Fibroblast of lung (primary cell): Measurements from ENCODE around the gene TPPP3. TPM values are rescaled to one million over a fixed set of nuclear protein-coding genes. Genes with fewer than 3 reads are reported as not detected.

ENCODE experiments used
- DNase-seq, 2 donors: peaks; one replicate each; pipeline versions ENCODE4 v3.0.0 to v3.0.0-alpha.2; 2010; ENCODE audit warnings: low read depth in 2 of 2
- H2AFZ ChIP-seq: 2 replicates; pipeline ENCODE4 v1.5.1; 2012; ENCODE audit warnings: low read length, control low read depth, inconsistent platforms
- H3K27ac ChIP-seq: 2 replicates; pipeline ENCODE4 v1.5.1; 2011; ENCODE audit warnings: low read length, control low read depth; ENCODE audit not compliant: insufficient read depth
- H3K27me3 ChIP-seq: 2 replicates; pipeline ENCODE4 v1.5.1; 2011; ENCODE audit warnings: mild to moderate bottlenecking, low read length; ENCODE audit not compliant: control insufficient read depth, insufficient read depth
- H3K36me3 ChIP-seq: 2 replicates; pipeline ENCODE4 v1.5.1; 2011; ENCODE audit warnings: low read length; ENCODE audit not compliant: control insufficient read depth, insufficient read depth
- H3K4me1 ChIP-seq: 2 replicates; pipeline ENCODE4 v1.5.1; 2011; ENCODE audit warnings: low read length; ENCODE audit not compliant: control insufficient read depth, insufficient read depth; ENCODE audit errors: extremely low read depth
- H3K4me2 ChIP-seq: 2 replicates; pipeline ENCODE4 v1.5.1; 2011; ENCODE audit warnings: low read length, control low read depth; ENCODE audit not compliant: insufficient read depth; ENCODE audit errors: extremely low read depth
- H3K4me3 ChIP-seq, 4 experiments: fragments of 200-600 bp in 1 of 4; sonication (generic) in 1 of 4; replicated peaks in 1 of 4; 2 replicates each; pipeline ENCODE4 v1.5.1; 2011 to 2016; ENCODE audit warnings: low read length in 4 of 4, low read depth in 3 of 4, mild to moderate bottlenecking in 3 of 4, control low read depth in 2 of 4, inconsistent platforms in 1 of 4, mixed read lengths in 1 of 4; ENCODE audit not compliant: insufficient read depth in 1 of 4; ENCODE audit errors: control extremely low read depth in 1 of 4
- H3K79me2 ChIP-seq: 2 replicates; pipeline ENCODE4 v1.5.1; 2012; ENCODE audit warnings: mild to moderate bottlenecking, low read length, inconsistent platforms; ENCODE audit not compliant: control insufficient read depth, insufficient read depth
- H3K9ac ChIP-seq: 2 replicates; pipeline ENCODE4 v1.5.1; 2011; ENCODE audit warnings: mild to moderate bottlenecking, low read length, control low read depth; ENCODE audit not compliant: insufficient read depth
- H3K9me3 ChIP-seq: 2 replicates; pipeline ENCODE4 v1.5.1; 2012; ENCODE audit warnings: low read depth, low read length; ENCODE audit not compliant: control insufficient read depth, insufficient read depth
- H4K20me1 ChIP-seq: 2 replicates; pipeline ENCODE4 v1.5.1; 2011; ENCODE audit warnings: low read length; ENCODE audit not compliant: control insufficient read depth, insufficient read depth; ENCODE audit errors: extremely low read depth
- EZH2 ChIP-seq: IDR thresholded peaks from 2 replicates; pipeline ENCODE4 v1.5.1; 2012; ENCODE audit warnings: low read length, control low read depth, mild to moderate bottlenecking; ENCODE audit errors: missing control alignments
- polyA plus RNA-seq, 2 donors: library from polyadenylated mRNA; depleted of rRNA in 1 of 2; stranded (reverse) in 1 of 2; unstranded in 1 of 2; fragments of >200 nt; gene quantifications; 2 replicates each; pipeline ENCODE4 v1.2.1, GENCODE V29; 2011 to 2012; ENCODE audit warnings: missing spikeins in 1 of 2
- total RNA-seq: library from RNA; depleted of rRNA; stranded (reverse); fragments of >200 nt; gene quantifications from 2 replicates; pipeline ENCODE4 v1.2.1, GENCODE V29; 2014
- TF ChIP-seq, protein P1 (sequence below), 2 donors: IDR thresholded peaks in 1 of 2; conservative IDR thresholded peaks in 1 of 2; 1 replicate in 1 of 2; 2 replicates in 1 of 2; pipeline ENCODE4 v1.5.1; 2011 to 2012; ENCODE audit warnings: low read length in 2 of 2, control low read depth in 1 of 2, inconsistent platforms in 1 of 2, low read depth in 1 of 2, mild to moderate bottlenecking in 1 of 2

Gene TPPP3
- total and polyA plus RNA-seq, 2 donors (not counting 1 experiment from before 2014, with no cell fraction given): 2.9 to 3.8 TPM

DNA sequence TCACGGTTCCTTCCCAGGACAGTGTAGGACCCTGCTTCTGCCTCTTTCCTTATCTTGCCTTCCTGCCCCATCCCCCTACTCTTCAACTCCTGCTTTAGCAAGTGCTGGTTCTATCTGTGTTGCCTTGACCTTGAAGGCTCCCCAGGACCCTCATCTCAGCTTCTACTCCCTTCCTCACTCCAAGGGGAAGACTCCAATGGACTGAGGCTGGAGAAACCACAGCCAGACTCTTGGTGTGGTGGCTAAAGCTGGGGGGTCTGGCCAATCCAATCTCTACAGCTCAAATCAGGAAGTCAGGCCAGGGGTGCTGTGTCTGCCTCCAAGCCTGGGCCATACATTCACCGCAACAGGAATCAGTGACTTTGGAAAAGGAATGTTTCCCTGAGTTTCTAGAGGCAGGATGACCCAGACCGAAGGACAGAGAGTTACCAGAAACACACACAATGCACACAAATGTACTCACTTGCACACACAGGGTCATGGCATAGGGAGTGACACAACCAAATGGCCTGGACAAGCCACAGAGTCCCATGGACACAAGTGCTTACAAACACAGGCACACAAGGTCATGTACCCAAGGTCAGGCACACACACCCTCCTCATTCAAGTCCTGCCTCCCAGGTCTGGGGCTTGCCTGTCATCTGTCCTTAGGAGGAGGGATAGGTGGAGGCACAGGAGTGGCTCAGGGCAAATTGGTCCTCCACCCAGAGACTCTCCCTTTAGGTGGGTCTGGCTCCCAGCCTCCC is 35.9 kb upstream of the TPPP3 start:
- Histone ChIP-seq H3K27me3 (peaks cover 33% of the 10 kb centered on the region), H3K79me2 (no peaks in the 10 kb centered on the region), H3K27ac (no peak overlapping the region), H4K20me1 (no peaks in the 10 kb centered on the region), H3K4me1 (peaks cover 5% of the 10 kb centered on the region), H3K36me3 (no peaks in the 10 kb centered on the region), H2AFZ (no peak overlapping the region), H3K9me3 (no peaks in the 10 kb centered on the region), H3K4me3 (no peak overlapping the region), H3K4me2 (no peak overlapping the region), H3K9ac (no peak overlapping the region)
- TF ChIP-seq, protein P1, sequence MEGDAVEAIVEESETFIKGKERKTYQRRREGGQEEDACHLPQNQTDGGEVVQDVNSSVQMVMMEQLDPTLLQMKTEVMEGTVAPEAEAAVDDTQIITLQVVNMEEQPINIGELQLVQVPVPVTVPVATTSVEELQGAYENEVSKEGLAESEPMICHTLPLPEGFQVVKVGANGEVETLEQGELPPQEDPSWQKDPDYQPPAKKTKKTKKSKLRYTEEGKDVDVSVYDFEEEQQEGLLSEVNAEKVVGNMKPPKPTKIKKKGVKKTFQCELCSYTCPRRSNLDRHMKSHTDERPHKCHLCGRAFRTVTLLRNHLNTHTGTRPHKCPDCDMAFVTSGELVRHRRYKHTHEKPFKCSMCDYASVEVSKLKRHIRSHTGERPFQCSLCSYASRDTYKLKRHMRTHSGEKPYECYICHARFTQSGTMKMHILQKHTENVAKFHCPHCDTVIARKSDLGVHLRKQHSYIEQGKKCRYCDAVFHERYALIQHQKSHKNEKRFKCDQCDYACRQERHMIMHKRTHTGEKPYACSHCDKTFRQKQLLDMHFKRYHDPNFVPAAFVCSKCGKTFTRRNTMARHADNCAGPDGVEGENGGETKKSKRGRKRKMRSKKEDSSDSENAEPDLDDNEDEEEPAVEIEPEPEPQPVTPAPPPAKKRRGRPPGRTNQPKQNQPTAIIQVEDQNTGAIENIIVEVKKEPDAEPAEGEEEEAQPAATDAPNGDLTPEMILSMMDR (conservative IDR thresholded peaks at IDR 0.05 in 1 of 2, IDR thresholded peaks at IDR 0.05 in 1 of 2; ENCODE audit: low read depth in 1 of 2, low read length in 2 of 2): no peak
- TF ChIP-seq EZH2: no peak
- no peak for DNase-seq

GRCh38 chr16:67428146-67428731 is 34.9 kb upstream of the TPPP3 start:
- H3K36me3 ChIP-seq: no peaks in the 10 kb centered on the region
- H3K9ac ChIP-seq: no peak overlapping the region
- no peak overlapping the region for H2AFZ ChIP-seq
- DNase-seq: peak; percentile 27 to 60
- TF ChIP-seq, protein P1 (conservative IDR thresholded peaks at IDR 0.05 in 1 of 2, IDR thresholded peaks at IDR 0.05 in 1 of 2; ENCODE audit: low read depth in 1 of 2, low read length in 2 of 2): peak; percentile 93 to 94
- TF ChIP-seq EZH2: no peak
- H4K20me1 ChIP-seq: no peaks in the 10 kb centered on the region
- peaks cover 5% of the 10 kb centered on the region for H3K4me1 ChIP-seq
- H3K27ac ChIP-seq: no peak overlapping the region
- no peaks in the 10 kb centered on the region for H3K79me2 ChIP-seq
- H3K4me3 ChIP-seq: no peak overlapping the region
- H3K27me3 ChIP-seq: peaks cover 34% of the 10 kb centered on the region
- no peaks in the 10 kb centered on the region for H3K9me3 ChIP-seq
- H3K4me2 ChIP-seq: no peak overlapping the region

DNA sequence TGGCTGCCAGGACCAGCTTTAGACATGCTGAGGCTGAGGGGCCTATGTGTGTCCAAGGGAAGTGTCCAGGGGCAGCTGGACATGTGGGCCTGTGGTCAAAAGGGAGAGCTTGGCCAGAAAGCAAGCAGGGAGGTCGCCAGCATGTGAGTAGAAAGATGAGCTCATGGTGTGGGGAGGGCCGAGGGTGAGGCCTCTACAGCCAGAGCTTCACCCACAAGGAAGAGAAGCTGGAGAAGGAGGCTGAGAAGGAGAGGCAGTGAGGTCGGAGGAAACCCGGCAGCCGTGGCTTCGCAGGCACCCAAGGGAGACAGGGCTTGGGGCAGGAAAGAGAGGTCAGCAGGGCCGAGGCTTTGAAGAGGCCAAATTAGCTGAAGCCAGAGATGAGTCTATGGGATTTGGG is 33.7 kb upstream of the TPPP3 start:
- TF ChIP-seq, protein P1 (conservative IDR thresholded peaks at IDR 0.05 in 1 of 2, IDR thresholded peaks at IDR 0.05 in 1 of 2; ENCODE audit: low read depth in 1 of 2, low read length in 2 of 2): no peak
- no peak for TF ChIP-seq EZH2
- no peak overlapping the region for H3K4me3 ChIP-seq
- H3K9ac ChIP-seq: no peak overlapping the region
- H2AFZ ChIP-seq: no peak overlapping the region
- H3K4me1 ChIP-seq: peaks cover 5% of the 10 kb centered on the region
- H3K79me2 ChIP-seq: no peaks in the 10 kb centered on the region
- H4K20me1 ChIP-seq: no peaks in the 10 kb centered on the region
- no peak for DNase-seq
- H3K9me3 ChIP-seq: no peaks in the 10 kb centered on the region
- no peak overlapping the region for H3K4me2 ChIP-seq
- no peak overlapping the region for H3K27ac ChIP-seq
- H3K27me3 ChIP-seq: peaks cover 34% of the 10 kb centered on the region
- no peaks in the 10 kb centered on the region for H3K36me3 ChIP-seq
